ENCODE measurements around the gene LRP1-AS.

LRP1-AS gene

DNA sequence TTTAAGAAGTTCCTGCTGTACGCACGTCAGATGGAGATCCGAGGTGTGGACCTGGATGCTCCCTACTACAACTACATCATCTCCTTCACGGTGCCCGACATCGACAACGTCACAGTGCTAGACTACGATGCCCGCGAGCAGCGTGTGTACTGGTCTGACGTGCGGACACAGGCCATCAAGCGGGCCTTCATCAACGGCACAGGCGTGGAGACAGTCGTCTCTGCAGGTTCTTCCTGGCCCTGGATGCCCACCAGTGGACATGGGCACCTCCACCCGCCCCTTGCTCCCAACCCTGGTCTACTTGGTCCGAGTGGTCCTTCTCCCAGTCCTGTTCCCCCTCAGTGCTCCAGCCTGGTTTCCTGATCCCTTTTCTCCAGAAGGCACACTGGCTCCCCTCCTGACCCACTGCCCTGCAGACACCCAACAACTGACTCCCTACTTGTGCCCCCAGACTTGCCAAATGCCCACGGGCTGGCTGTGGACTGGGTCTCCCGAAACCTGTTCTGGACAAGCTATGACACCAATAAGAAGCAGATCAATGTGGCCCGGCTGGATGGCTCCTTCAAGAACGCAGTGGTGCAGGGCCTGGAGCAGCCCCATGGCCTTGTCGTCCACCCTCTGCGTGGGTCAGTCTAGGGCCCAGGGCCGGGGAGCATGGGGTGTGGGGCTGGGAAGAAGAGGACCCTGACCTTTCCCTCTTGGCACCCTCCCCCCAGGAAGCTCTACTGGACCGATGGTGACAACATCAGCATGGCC is 32.1 kb upstream of the LRP1-AS start:
- DNase-seq: no peak

DNA sequence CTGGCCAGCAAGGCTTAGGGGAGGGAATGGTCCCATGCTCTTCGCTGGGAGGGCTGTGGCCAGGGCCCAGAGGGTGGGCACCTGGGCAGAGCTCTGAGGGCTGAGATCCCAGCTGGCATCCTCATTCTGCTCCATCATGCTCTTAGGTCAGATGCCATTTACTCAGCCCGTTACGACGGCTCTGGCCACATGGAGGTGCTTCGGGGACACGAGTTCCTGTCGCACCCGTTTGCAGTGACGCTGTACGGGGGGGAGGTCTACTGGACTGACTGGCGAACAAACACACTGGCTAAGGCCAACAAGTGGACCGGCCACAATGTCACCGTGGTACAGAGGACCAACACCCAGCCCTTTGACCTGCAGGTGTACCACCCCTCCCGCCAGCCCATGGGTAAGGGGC is 30.8 kb upstream of the LRP1-AS start:
- no peak for DNase-seq

DNA sequence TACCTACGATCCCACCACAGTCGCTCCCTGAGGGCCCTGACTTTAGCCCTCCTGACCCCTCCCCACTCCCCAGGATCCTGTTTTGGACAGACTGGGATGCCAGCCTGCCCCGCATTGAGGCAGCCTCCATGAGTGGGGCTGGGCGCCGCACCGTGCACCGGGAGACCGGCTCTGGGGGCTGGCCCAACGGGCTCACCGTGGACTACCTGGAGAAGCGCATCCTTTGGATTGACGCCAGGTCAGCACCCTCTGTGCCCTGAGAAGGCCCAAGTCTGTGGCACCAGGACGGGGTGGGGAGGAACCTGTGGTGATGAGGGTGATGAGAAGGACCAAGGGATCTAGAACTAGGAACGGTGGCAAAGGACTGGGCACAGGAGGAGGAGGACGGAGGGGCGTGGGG is 29.9 kb upstream of the LRP1-AS start:
- DNase-seq: no peak

DNA sequence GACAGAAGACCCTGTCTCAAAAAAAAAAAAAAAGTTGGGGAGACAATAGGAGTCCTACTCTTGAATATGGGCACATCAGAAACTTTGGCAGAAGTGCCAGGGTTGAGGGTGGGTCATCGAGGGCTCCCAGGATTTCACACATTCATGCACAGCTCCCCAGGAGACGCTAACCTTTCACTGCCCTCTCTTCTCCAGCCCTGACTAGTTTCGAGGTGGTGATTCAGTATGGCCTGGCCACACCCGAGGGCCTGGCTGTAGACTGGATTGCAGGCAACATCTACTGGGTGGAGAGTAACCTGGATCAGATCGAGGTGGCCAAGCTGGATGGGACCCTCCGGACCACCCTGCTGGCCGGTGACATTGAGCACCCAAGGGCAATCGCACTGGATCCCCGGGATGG is 29.4 kb upstream of the LRP1-AS start:
- DNase-seq: no peak

DNA sequence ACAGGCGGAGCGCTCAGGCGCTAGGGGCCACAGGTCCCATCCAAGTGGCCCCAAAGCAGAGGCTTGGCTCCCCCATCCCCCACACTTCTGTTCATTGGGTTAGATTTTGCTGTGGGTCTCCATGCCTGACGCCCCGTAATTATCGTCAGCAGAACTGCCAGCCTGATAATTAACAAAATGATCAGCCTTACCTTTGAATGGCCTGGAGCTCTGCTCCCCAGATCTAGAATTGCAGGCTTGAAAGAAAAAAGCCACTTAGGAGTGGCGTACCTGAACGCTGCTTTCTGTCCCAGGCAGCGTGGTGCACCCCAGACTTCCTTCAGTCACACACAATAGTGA is 28.7 kb upstream of the LRP1-AS start:
- no peak for DNase-seq

DNA sequence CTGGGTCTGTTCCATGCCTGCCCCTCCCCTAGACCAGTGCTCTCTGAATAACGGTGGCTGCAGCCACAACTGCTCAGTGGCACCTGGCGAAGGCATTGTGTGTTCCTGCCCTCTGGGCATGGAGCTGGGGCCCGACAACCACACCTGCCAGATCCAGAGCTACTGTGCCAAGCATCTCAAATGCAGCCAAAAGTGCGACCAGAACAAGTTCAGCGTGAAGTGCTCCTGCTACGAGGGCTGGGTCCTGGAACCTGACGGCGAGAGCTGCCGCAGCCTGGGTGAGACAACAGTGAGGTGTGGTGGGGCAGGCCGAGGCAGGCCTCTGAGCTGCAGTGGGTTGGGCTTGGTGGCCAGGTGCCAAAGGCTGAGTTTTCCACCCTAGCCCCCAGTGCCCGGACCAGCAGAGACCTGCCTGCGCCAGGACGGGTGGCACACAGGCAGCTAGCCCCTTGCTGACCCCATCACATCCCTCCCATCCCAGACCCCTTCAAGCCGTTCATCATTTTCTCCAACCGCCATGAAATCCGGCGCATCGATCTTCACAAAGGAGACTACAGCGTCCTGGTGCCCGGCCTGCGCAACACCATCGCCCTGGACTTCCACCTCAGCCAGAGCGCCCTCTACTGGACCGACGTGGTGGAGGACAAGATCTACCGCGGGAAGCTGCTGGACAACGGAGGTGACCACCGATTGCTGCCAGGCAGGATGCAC is 28.2 kb upstream of the LRP1-AS start:
- peak; percentile 23 to 52 for DNase-seq

DNA sequence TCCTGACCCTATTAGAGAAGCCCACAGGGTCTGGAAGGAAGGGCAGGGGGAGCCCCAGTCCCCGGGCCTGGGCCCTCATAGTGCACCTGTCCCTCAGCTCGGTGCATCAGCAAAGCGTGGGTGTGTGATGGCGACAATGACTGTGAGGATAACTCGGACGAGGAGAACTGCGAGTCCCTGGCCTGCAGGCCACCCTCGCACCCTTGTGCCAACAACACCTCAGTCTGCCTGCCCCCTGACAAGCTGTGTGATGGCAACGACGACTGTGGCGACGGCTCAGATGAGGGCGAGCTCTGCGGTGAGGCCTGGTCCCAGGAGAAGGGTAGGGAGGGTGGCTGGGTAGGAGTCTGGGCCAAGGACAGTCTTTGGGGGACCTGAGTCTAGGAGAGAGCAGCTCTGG is 26.3 kb upstream of the LRP1-AS start:
- DNase-seq: no peak

DNA sequence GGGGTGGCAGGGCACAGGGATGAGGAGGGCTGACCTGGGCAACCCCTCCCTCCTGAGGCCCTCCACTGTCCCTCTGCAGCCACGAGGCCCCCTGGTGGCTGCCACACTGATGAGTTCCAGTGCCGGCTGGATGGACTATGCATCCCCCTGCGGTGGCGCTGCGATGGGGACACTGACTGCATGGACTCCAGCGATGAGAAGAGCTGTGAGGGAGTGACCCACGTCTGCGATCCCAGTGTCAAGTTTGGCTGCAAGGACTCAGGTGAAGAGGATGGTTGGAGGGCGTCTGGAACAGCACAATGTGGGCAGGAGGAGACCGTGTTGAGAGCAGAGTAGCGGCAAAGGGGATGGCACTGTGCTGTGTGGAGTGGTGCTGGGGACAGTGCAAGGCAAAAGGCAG is 25.7 kb upstream of the LRP1-AS start:
- DNase-seq: peak; percentile 18 to 28

DNA sequence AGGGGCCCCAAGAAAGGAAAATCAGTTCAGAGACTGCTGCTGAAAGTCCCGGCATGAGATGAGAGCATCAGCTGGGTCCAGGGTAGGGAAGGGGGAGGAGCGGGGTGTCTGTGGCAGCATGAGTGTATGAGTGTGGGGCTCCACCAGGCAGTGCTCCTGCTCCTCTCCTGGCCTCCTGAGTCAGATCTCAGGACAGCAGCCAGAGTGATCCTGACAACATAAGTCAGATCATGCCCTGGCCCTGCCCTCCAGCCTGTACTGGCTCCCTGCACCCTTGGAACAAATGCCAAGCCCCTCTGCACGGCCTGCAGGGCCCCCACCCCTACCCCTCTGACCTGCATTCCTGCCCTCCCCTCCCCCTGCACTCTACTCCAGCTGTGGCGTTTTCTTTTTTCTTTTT is 24.2 kb upstream of the LRP1-AS start:
- no peak for DNase-seq

DNA sequence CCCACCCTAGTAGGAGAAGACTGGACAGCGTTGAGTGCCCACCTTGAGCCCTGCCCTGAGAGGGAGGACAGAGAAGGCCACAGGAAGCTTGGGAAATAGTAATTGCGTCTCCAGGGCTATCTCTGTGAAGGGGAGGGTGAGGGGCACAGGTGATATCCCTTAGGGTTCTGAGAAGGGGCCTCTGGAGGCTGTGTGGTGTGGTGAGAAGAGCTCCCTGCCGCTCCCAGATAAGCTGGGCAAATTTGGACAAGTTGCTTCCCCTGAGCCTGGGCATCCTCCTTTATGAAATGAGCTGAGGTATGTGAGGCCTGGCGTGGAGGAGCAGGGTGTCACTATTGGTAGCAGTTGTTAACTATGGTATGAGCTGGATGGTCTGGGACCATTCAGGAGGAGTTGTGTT is 23.5 kb upstream of the LRP1-AS start:
- no peak for DNase-seq

DNA sequence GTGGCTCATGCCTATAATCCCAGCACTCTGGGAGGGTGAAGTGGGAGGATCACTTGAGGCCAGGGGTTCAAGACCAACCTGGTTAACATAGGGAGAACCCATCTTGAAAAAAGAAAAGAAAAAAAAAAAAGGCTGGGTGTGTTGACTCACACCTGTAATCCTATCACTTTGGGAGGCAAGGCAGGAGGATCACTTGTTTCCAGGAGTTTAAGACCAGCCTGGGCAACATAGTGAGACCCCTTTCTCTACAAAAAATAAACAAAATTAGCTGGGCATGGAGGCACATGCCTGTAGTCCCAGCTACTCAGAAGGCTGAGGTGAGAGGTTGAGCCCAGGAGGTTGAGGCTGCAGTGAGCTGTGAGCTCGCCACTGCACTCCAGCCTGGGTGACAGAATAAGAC is 23.0 kb upstream of the LRP1-AS start:
- DNase-seq: no peak

DNA sequence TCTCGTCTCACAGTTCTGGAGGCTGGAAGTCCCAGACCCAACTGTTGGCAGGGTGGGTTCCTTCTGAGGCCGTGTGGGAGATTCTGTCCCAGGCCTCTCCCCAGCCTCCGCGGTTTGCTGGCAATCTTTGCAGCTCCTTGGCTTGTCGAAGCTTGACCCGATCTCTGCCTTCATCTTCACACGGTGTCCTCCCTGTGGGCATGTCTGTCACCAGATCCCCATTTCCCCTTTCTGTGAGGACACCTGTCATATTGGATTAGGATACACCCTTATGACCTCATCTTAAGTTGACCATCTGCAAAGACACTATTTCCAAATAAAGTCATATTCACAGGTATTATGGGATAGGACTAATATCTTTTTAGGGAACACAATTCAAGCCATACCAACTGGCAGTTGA is 22.6 kb upstream of the LRP1-AS start:
- DNase-seq: no peak

DNA sequence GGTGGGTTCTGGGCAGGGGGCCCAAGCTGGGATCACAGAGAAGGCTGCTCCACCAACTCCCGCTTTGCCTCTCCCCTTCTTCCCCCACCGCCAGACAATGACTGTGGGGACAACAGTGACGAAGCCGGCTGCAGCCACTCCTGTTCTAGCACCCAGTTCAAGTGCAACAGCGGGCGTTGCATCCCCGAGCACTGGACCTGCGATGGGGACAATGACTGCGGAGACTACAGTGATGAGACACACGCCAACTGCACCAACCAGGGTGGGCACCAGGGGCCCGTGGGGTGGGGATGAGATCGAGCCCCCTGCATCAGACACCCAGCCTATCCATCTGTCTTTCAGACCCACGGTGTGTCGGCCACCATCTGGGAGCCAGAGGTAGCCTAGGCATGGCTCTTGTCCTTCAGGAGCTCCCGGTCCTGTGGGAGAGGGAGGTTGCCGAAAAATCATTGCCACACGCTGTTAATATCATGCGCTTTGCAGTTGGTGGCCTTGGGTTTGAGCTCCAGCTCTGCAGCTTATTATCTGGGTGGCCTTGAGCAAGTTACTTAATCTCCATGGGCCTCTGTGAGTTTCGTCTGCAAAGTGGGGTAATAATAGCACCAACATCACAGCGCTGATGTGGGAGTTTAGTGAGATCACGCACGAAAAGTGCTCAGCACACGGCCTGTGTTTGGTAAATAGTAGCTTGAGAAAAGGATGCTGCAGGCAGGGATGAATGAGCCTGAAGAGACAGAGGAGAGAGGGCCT is 21.8 kb upstream of the LRP1-AS start:
- no peak for DNase-seq

DNA sequence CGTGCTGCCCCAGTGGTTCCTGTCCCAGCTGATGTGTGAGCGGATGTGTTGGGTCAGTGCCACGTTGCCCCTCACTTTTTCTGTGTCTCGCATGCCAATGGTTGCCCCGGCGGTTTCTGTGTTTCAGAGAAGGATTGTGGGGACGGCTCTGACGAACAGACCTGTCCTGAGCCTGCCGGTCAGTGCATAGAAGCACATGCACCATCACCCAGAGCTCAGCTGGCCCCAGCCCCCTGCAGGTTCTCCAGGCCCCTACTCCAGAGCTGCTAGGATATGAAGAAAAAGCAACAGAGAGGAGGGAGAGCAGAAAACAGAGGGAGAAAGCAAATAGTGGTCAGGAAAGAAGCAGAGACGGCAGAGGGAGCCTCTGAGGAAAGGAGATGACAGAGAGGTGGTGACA is 20.6 kb upstream of the LRP1-AS start:
- DNase-seq: no peak

DNA sequence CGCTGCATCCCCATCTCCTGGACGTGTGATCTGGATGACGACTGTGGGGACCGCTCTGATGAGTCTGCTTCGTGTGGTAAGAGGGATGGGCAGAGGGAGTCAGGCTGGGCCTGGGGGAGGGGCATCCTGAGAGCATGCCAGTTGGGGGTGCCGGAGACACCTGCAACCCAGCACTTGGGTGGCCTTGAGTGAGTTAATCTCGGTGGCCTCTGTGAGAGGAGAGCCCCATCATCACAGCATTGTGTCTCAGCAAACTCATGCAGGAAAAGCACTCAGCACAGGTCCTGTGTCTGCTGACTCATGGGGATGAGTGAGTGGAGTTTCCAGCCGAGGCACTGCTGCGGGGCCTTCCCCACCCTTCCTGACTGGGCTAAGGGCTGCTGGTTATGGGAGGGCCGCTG is 19.6 kb upstream of the LRP1-AS start:
- DNase-seq: no peak

DNA sequence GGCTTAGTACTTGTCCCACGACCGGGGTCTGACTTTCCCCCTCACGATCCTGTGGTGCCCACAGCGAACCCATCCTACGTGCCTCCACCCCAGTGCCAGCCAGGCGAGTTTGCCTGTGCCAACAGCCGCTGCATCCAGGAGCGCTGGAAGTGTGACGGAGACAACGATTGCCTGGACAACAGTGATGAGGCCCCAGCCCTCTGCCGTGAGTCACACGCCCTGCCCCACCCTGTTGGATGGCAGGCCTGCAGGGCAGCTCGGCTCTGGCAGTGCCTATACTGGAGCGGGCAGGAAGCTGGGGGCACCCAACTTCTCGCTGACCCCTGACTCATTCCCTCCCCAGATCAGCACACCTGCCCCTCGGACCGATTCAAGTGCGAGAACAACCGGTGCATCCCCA is 18.3 kb upstream of the LRP1-AS start:
- no peak for DNase-seq

DNA sequence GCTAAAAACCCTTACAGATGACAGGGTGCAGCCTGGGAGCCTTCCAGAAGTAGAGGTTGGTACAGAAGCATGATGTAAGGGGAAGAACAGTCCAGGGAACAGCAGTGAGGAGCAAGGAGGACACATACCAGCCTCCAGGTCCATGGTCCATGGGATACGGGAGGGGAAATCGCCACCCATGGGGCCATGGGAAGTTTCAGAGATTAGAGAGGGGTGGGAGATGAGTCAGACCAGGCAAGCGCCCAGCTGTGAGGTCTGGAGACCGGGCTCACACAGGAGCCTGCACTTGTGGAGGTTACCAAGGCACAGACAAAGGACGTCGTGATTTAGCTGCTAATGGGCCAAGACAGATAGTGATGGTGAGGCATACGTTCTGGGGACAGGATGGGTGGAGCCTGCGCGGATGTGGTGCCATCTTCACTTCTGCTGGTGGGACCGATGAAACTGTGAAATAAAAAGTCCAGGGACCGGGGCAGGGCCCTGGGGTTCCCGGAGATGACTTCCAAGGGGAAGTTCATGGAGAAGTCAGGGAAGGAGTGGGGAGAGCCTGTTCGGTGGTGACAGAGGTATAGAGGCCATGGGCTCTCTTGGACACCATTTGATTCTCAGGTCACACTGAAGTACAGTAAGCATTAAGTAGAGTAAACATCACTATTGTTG is 17.7 kb upstream of the LRP1-AS start:
- DNase-seq: no peak

DNA sequence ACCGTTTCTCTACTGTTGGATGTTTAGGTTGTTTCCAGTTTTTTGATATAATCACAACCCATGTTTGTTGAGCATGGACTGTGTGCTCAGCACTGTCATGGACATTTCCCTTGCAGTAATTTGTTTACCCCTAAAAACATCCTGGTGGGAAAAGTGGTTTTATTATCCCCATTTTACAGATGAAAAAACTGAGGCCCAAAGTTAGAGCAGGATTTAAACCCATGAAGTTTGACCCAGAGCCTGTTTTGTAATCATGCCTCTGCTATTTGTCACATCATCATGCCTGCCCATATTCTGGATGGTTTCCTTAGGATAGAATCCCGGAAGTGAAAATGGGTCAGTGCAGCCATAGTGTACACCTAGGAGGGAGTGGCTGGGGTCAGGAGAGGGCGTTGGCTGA is 17.0 kb upstream of the LRP1-AS start:
- DNase-seq: no peak

DNA sequence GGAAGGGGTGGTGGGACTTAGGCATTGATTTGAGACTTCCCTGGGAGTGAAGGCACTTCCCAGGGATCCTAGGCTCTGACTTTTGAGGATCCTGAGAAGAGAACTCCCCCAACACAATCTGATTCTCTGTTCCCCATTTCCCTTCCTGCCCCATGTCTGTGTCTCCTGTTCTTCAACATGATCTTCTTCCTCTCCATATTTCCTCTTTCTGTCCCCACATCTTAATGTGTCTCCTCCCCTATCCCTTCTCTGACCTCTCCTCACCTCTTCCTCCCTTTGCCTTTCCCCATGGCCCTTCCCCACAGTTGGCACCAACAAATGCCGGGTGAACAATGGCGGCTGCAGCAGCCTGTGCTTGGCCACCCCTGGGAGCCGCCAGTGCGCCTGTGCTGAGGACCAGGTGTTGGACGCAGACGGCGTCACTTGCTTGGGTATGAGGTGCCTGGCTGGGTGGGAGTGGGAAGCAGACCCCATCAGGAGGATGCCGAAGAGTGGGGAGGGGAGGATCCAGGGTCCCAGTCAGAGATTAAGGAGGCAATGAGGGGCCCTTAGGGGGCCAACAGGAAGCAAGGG is 15.2 kb upstream of the LRP1-AS start:
- DNase-seq: peak; percentile 35 to 45

DNA sequence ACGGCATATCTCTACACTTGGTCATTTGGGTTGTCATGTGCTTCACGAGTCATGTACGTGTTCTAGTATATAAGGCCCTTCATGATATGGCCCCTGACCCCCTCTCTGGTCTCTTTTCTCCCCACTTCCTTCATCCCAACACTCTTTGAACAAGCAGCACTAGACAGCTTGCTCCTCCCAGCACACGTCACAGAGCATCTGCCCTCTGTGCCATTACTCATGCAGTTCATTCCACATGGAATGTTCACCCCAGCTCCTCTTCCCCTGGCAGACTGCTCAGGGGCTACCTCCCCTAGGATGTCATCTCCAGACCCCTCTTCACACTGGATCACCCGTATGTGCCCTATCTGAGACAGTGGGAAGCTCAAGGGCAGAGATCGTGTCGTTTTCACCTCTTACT is 14.1 kb upstream of the LRP1-AS start:
- DNase-seq: no peak

DNA sequence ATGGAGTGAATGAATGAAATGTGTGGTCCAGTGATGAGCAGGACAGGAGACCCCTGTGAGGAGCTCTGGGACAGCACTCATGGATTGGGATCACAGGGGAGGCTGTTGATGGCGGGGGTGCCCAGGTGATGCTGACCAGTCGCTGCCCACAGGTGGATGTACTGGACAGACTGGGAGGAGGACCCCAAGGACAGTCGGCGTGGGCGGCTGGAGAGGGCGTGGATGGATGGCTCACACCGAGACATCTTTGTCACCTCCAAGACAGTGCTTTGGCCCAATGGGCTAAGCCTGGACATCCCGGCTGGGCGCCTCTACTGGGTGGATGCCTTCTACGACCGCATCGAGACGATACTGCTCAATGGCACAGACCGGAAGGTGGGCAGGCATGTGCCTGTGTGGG is 13.3 kb upstream of the LRP1-AS start:
- DNase-seq: no peak

DNA sequence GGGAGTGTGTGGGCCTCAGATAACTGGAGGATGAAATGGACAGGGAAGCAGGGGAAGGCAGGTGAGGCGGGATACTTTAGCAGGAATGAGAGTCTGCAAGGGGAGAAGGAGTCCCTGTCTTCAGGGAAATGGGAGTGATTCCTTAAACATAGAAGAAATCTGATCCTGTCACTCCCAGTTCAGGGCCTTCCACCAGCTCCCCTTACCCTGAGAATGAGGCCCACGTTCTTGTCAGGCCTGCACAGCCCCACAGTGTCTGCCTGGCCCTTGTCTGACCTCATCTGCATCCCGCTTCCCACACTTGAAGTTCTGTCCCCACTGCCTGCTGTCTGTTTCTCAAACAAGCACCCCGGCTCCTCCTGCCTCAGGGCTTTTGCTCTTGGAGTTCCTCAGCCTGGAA is 12.6 kb upstream of the LRP1-AS start:
- no peak for DNase-seq

DNA sequence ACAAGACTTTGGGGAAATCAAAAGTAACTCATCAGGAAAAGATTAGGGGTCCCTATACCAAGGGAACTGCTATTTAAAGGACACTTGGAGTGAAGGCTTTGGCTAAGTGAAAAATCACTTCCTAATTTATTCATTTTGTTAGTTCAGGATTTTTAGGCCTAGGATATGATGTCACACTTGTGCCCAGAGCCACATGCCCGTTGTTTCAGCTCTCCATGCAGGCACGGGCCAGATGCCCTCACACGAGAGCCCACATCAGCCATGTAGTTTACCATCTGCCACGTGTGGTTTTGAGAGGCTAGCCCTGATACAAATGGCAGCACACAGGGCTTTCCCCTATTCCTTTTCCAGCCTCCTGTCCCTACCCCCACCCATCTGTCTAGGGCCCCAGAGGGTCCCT is 11.9 kb upstream of the LRP1-AS start:
- no peak for DNase-seq

Measured in Kasumi-1 (cell line).